ENCODE data around the gene C5orf15. TPM values are rescaled to one million over a fixed set of nuclear protein-coding genes. Genes with fewer than 3 reads are reported as not detected.

Gene C5orf15
- polyA plus RNA-seq, 1 donor (not counting 4 experiments of a cell fraction or from before 2014, with no cell fraction given) = 86.9 TPM

- Histone ChIP-seq H4K20me1 (ENCODE audit: control insufficient read depth, extremely low read depth, insufficient read depth, low read length) (no peaks in the 10 kb centered on the region), H3K9me1 (ENCODE audit: control insufficient read depth, extremely low read depth, insufficient read depth, low read length) (no peaks in the 10 kb centered on the region), H3K4me3 (ENCODE audit: control insufficient read depth in 2 of 3, extremely low read depth in 1 of 3, insufficient read depth in 2 of 3, low read depth in 1 of 3, low read length in 3 of 3) (no peak overlapping the region), H3K4me2 (ENCODE audit: control insufficient read depth, extremely low read depth, insufficient read depth, low read depth, low read length) (no peak overlapping the region), H3K9me3 (ENCODE audit: control insufficient read depth, low read depth, low read length) (no peaks in the 10 kb centered on the region), H3K4me1 (ENCODE audit: control insufficient read depth, extremely low read depth, insufficient read depth, low read length) (no peaks in the 10 kb centered on the region), H2AFZ (ENCODE audit: control insufficient read depth, low read length) (no peak overlapping the region), H3K27me3 (ENCODE audit: control insufficient read depth, extremely low read depth, insufficient read depth, low read length) (peaks cover 13% of the 10 kb centered on the region), H3K79me2 (ENCODE audit: control insufficient read depth, insufficient read depth, low read length) (no peaks in the 10 kb centered on the region), H3K36me3 (ENCODE audit: control insufficient read depth in 2 of 2, extremely low read depth in 1 of 2, insufficient read depth in 2 of 2, low read length in 2 of 2) (no peaks in the 10 kb centered on the region), H3K27ac (ENCODE audit: control insufficient read depth, insufficient read depth, low read length) (no peak overlapping the region), H3K9ac (ENCODE audit: control insufficient read depth, extremely low read depth, insufficient read depth, low read length) (no peak overlapping the region)
- dilution Hi-C loops (cut with MboI; ENCODE audit: extremely low pct_ligation_motif_present, low sequenced_read_pairs) = no loop called here
- DNase-seq (ENCODE audit: low read depth, low spot score) (no peak), FAIRE-seq (no peak)
- TF ChIP-seq CTCF (optimal IDR thresholded peaks at IDR 0.05 in 1 of 3, IDR thresholded peaks at IDR 0.05 in 1 of 3, conservative IDR thresholded peaks at IDR 0.05 in 1 of 3; ENCODE audit: extremely low read depth in 1 of 3, insufficient read depth in 2 of 3, low read length in 3 of 3) = no peak
- no peak for TF ChIP-seq EZH2 (IDR thresholded peaks at IDR 0.05; ENCODE audit: low read length)
Measured at GRCh38 chr5:133930061-133930812, 38.2 kb downstream of the C5orf15 start.

- no peak for TF ChIP-seq CTCF (optimal IDR thresholded peaks at IDR 0.05 in 1 of 3, IDR thresholded peaks at IDR 0.05 in 1 of 3, conservative IDR thresholded peaks at IDR 0.05 in 1 of 3; ENCODE audit: extremely low read depth in 1 of 3, insufficient read depth in 2 of 3, low read length in 3 of 3)
- no peak for TF ChIP-seq EZH2 (IDR thresholded peaks at IDR 0.05; ENCODE audit: low read length)
- H3K36me3 ChIP-seq (ENCODE audit: control insufficient read depth in 2 of 2, extremely low read depth in 1 of 2, insufficient read depth in 2 of 2, low read length in 2 of 2) = no peaks in the 10 kb centered on the region
- no peak overlapping the region for H3K9ac ChIP-seq (ENCODE audit: control insufficient read depth, extremely low read depth, insufficient read depth, low read length)
- no peaks in the 10 kb centered on the region for H3K9me3 ChIP-seq (ENCODE audit: control insufficient read depth, low read depth, low read length)
- peaks cover 14% of the 10 kb centered on the region for H3K27me3 ChIP-seq (ENCODE audit: control insufficient read depth, extremely low read depth, insufficient read depth, low read length)
- no peak overlapping the region for H3K27ac ChIP-seq (ENCODE audit: control insufficient read depth, insufficient read depth, low read length)
- H3K4me1 ChIP-seq (ENCODE audit: control insufficient read depth, extremely low read depth, insufficient read depth, low read length) = no peaks in the 10 kb centered on the region
- FAIRE-seq = no peak
- DNase-seq (ENCODE audit: low read depth, low spot score) = no peak
- H3K79me2 ChIP-seq (ENCODE audit: control insufficient read depth, insufficient read depth, low read length) = no peaks in the 10 kb centered on the region
- H3K4me2 ChIP-seq (ENCODE audit: control insufficient read depth, extremely low read depth, insufficient read depth, low read depth, low read length) = no peak overlapping the region
- no peak overlapping the region for H2AFZ ChIP-seq (ENCODE audit: control insufficient read depth, low read length)
- H3K4me3 ChIP-seq (ENCODE audit: control insufficient read depth in 2 of 3, extremely low read depth in 1 of 3, insufficient read depth in 2 of 3, low read depth in 1 of 3, low read length in 3 of 3) = no peak overlapping the region
- H3K9me1 ChIP-seq (ENCODE audit: control insufficient read depth, extremely low read depth, insufficient read depth, low read length) = no peaks in the 10 kb centered on the region
- H4K20me1 ChIP-seq (ENCODE audit: control insufficient read depth, extremely low read depth, insufficient read depth, low read length) = no peaks in the 10 kb centered on the region
- dilution Hi-C loops (cut with MboI; ENCODE audit: extremely low pct_ligation_motif_present, low sequenced_read_pairs) = no loop called here
Measured at GRCh38 chr5:133928587-133929393, 39.6 kb downstream of the C5orf15 start.
